ENCODE measurements around the gene ZNF232. TPM values are rescaled to one million over a fixed set of nuclear protein-coding genes. Genes with fewer than 3 reads are reported as not detected.
A peak's percentile ranks its signal among the peaks of the same experiment; 100 is the strongest.
"Not testable (repeated sequence)": the region's sequence is repeated elsewhere in the genome, so short reads cannot be mapped to it uniquely, and the experiment has no call there.

ZNF232 gene
- total RNA-seq, 1 donor from 2014 or later, result 14.3 TPM

- peak; percentile 13 for DNase-seq
Observed at GRCh38 chr17:5097101-5097834, 14.4 kb downstream of the ZNF232 start.

GRCh38 chr17:5096731-5097100, 15.0 kb downstream of the ZNF232 start:
- DNase-seq, result no peak

- no peak for DNase-seq
Observed at GRCh38 chr17:5092218-5093010, 19.3 kb downstream of the ZNF232 start.

- no peak for DNase-seq
Observed at GRCh38 chr17:5080591-5080990, 31.1 kb downstream of the ZNF232 start.

- DNase-seq, result peak; percentile 84
Observed at GRCh38 chr17:5078106-5079028, 33.3 kb downstream of the ZNF232 start, which contains the start of gene ZFP3. Gene ZFP3, plus strand, starts transcription at chr17:5078467. Its CDS starts 13,038 bp downstream, at chr17:5091505.

GRCh38 chr17:5077781-5078105, 33.9 kb downstream of the ZNF232 start:
- DNase-seq, result no peak

- DNase-seq, result not testable (repeated sequence)
Observed at GRCh38 chr17:5077275-5077674, 34.4 kb downstream of the ZNF232 start.

- not testable (repeated sequence) for DNase-seq
Observed at GRCh38 chr17:5075472-5075871, 36.2 kb downstream of the ZNF232 start.

GRCh38 chr17:5069724-5070123, 42.0 kb downstream of the ZNF232 start:
- DNase-seq, result no peak

- DNase-seq, result no peak
Observed at GRCh38 chr17:5068236-5068635, 43.4 kb downstream of the ZNF232 start.

- no peak for DNase-seq
Observed at GRCh38 chr17:5065227-5065744, 46.4 kb downstream of the ZNF232 start.

Small RNAs within 50 kb of the gene (small RNA-seq; reads per million reads assigned to genes)
- gene AC012146.4, result not detected

Other genes with a start within 250 kb of the ZNF232 start
- gene C17orf107, start 212.3 kb downstream of the ZNF232 start, total RNA-seq, result 6.9 TPM
- gene CHRNE, start 208.8 kb downstream of the ZNF232 start, total RNA-seq, result 0.62 TPM
- not detected for gene GP1BA, start 179.6 kb downstream of the ZNF232 start, total RNA-seq
- gene SLC25A11, start 171.8 kb downstream of the ZNF232 start, total RNA-seq, result 44.6 TPM
- gene RNF167, start 171.6 kb downstream of the ZNF232 start, total RNA-seq, result 10.3 TPM
- gene PFN1, start 163.3 kb downstream of the ZNF232 start, total RNA-seq, result 53.0 TPM
- gene ENO3, start 160.8 kb downstream of the ZNF232 start, total RNA-seq, result 2.3 TPM
- 21.1 TPM for gene SPAG7, start 144.1 kb downstream of the ZNF232 start, total RNA-seq
- 5.1 TPM for gene CAMTA2, start 124.2 kb downstream of the ZNF232 start, total RNA-seq
- gene INCA1, start 114.4 kb downstream of the ZNF232 start, total RNA-seq, result 0.31 TPM
- 12.5 TPM for gene KIF1C, start 113.9 kb downstream of the ZNF232 start, total RNA-seq
- not detected for gene SLC52A1, start 76.5 kb downstream of the ZNF232 start, total RNA-seq
- gene ZFP3, start 33.4 kb downstream of the ZNF232 start, total RNA-seq, result 9.8 TPM
- 0.16 TPM for gene USP6, start 4.2 kb upstream of the ZNF232 start, total RNA-seq
- 39.0 TPM for gene ZNF594, start 80.0 kb upstream of the ZNF232 start, total RNA-seq
- 0.16 TPM for gene SCIMP, start 123.0 kb upstream of the ZNF232 start, total RNA-seq
- gene RABEP1, start 170.4 kb upstream of the ZNF232 start, total RNA-seq, result 94.5 TPM

Measured in occipital lobe (tissue), 3 donors.